Measurements from ENCODE around the gene ELN.

- TF ChIP-seq SIN3A (IDR thresholded peaks at IDR 0.05; ENCODE audit: borderline replicate concordance, insufficient read depth, low read depth, low read length) (no peak), CTCF (IDR thresholded peaks at IDR 0.05) (no peak), REST (IDR thresholded peaks at IDR 0.05; ENCODE audit: insufficient read depth in 1 of 2, low read depth in 2 of 2, low read length in 1 of 2) (no peak)
These were observed 3.6 kb downstream of the ELN start for GRCh38 chr7:74031403-74032190.
